EL (cell line): ENCODE measurements around the gene P2RY6.
A peak's percentile ranks its signal among the peaks of the same experiment; 100 is the strongest.

Source experiments
- DNase-seq: peaks from one replicate; pipeline ENCODE4 v3.0.0-alpha.2; 2016

Gene P2RY6

DNA sequence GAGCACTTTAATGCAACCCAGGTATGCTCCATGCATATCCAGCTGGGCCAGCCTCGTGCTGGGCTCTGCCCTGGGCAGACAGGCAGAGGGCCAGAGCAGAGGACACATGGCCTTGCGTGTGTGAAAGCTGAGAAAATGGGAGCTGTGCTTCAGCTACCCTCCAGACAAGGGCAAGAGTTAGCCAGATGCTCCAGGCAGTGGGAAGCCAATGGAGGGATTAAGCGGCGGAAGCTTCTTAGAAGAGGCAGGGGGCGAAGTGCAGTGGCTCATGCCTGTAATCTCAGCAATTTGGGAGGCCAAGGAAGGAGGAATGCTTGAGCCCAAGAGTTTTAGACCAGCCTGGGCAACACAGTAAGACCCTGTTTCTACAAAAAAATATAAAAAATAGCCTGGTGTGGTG, 26.1 kb downstream of the P2RY6 start:
- DNase-seq: no peak

DNA sequence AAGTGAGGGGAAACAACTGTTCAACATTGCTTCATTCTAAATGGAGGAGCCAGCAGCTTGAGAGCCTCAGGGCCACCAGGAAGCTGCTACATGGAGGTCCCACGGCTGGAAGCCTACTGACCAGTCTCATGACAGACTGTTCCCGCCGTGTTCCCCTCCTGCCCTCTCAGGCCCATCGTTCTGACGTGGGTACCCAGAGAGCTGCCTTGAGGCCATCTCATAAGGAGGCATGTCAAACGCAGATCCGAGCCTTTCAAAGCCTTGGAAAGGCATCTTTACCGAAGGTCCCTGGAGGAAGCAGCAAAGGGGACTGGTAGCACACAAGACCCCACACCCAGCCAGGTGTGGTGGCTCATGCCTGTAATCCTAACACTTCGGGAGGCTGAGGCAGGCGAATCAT, 27.6 kb downstream of the P2RY6 start:
- no peak for DNase-seq

DNA sequence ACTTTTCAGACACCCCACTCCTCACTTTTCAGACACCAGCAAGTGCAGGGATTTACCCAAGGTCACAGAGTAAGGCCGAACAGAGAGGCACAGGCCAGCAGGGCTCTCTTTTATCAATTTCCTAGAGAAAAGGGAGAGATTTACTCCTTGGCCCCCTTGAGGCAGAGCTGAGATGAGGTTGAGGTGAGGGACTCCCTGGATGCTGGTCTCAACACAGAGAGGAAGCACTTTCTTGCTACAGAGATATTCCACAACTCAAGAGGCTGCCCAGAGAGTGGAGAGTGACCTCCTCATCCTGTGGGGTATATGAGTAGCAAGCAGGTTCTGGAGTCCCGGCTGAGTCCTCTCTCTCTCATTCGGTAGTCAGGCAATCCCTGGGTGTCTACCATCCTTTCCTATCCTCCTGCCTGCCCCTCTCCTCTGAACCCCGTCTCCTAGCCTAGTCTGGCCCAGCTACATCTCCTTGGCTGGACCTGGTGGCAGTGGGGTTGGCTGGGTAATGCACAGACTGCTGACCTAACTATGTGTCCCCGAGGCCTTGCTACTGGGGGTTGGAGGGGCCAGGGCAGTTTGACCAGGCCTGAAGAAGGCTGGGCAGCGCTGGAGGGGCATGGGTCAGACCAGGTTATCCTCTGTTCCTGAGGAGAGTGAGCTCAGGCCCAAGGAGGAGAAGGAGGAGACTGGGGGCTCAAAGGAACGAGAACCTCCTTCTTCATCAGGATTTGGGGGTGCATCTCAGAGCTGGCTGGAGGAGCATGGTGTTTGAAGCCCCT, 34.1 kb downstream of the P2RY6 start:
- no peak for DNase-seq

DNA sequence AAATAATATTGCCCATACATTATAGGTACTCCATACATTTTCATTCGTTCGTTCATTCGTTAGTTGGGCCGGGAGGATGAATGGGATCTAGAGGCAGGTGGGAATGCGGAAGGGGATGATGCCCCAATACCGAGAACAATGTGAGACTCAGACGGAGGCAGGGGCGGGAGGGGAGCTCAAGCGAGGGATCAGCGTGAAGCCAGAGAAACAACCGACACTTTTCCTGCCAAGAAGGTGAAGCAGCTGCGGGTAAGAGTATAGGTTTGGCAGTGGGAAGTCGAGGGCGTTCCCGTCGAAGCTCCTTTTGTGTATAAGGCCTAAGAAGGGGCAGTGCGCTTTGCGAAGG, 34.8 kb downstream of the P2RY6 start:
- DNase-seq: no peak

DNA sequence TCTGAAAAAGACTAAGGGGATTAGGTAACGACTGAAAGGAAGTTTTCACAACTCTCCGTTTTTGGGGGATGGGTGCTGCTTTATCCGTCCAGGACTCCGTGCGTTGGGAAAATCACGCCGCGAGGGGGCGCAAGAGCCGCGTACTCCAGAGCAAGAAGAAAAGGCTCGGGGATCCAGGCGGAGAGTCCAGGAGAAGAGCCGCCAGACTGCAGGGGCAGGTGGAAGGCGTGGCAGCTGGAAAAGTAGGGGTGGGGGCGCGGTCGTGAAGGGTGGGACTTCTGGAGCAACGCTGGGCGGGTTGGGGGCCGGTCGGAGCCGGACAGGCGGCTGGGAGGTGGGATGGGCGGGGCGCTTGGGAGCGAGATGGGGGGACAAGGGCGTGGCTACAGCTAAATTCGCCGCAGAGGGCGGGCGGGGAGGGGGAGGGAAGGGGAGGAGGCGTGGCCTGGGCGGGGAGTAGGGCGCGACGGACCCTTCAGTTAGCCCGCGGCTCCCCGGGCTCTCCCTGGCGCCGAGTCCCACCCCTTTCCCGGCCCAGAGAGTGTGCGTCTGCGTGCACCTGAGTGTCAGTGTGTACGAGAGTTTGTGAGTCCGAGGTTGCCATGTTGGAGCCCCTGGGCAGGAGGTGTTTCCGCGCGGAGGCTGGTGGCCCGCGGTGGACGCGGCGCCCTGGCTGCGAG, 35.3 kb downstream of the P2RY6 start:
- DNase-seq: peak; percentile 99

DNA sequence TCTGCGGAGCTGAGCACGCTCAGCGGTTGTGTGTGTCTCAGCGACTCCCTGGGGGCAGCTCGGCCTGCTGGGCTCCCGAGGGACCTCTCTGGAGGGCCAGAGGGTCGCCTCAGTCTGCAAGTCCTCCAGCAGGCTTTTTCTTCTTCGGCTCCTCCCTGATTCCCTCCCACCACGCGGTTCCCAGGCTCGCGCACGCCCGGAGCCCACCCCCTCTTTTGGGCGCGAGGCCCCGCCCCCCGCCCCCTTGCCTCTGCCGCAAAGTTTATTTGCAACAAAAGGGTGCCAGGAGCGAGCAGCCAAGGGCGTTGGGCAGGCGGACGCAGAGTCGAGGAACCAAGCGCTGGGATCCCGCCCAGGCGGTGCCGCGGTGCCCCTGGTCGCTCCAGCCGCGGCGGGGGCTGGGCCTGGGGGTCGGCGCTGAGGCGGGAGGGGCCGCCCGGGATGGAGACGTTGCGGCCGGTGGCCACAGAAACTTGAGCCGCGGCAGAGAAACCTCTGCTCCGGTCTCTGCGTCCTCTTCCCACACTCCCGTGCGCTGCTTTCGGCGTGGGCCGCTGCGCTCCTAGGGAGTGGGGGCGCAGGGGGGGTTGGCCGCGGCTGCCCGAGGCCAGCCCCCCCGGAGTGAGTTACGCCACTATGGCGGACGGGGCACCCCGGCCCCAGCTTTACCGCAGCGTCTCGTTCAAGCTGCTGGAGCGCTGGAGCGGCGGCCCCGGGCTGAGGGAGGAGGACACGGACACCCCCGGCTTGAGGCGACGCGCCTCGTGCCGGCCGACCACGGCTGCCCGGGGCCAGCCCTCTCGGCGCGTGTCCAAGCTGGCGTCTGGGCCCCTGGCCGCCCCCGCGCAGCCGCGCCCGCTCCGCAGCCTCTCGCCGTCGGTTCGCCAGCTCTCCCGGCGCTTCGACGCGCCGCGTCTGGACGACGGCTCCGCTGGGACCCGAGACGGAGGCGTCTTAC, 36.1 kb downstream of the P2RY6 start, which contains the start of gene ARHGEF17:
Gene ARHGEF17 (plus strand): TSS at position 274 of the 958 bp plus-strand sequence. CDS start 363 bp downstream, at position 637.
- peak; percentile 85 for DNase-seq

DNA sequence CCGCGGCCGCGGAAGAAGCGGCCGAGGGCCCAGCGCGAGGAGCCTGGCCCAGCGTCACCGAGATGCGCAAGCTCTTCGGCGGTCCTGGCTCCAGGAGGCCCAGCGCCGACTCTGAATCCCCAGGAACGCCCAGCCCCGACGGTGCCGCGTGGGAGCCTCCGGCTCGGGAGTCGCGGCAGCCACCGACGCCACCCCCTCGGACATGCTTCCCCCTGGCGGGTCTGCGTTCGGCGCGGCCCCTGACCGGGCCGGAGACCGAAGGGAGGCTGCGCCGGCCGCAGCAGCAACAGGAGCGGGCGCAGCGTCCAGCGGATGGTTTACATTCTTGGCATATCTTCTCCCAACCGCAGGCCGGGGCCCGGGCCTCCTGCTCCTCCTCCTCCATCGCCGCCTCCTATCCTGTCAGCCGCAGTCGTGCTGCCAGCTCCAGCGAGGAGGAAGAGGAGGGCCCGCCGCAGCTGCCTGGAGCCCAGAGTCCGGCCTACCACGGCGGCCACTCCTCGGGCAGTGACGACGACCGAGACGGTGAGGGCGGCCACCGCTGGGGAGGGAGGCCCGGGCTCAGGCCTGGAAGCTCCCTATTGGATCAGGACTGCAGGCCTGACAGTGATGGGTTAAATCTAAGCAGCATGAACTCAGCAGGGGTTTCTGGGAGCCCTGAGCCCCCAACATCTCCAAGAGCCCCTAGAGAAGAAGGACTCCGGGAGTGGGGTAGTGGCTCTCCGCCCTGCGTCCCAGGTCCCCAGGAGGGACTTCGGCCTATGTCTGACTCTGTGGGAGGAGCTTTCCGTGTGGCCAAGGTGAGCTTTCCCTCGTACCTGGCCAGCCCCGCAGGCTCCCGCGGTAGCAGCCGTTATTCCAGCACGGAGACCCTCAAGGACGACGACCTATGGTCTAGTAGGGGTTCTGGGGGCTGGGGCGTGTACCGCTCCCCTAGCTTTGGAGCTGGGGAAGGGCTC, 37.1 kb downstream of the P2RY6 start:
- DNase-seq: peak; percentile 99

DNA sequence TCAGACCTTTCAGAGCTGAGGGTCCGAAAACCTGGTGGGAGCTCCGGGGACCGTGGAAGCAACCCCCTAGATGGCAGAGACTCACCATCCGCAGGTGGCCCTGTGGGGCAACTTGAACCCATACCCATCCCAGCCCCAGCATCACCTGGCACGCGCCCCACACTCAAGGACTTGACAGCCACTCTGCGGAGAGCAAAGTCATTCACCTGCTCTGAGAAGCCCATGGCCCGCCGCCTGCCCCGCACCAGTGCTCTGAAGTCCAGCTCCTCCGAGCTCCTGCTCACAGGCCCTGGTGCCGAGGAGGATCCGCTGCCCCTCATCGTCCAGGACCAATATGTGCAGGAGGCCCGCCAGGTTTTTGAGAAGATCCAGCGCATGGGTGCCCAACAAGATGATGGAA, 37.9 kb downstream of the P2RY6 start:
- DNase-seq: no peak

DNA sequence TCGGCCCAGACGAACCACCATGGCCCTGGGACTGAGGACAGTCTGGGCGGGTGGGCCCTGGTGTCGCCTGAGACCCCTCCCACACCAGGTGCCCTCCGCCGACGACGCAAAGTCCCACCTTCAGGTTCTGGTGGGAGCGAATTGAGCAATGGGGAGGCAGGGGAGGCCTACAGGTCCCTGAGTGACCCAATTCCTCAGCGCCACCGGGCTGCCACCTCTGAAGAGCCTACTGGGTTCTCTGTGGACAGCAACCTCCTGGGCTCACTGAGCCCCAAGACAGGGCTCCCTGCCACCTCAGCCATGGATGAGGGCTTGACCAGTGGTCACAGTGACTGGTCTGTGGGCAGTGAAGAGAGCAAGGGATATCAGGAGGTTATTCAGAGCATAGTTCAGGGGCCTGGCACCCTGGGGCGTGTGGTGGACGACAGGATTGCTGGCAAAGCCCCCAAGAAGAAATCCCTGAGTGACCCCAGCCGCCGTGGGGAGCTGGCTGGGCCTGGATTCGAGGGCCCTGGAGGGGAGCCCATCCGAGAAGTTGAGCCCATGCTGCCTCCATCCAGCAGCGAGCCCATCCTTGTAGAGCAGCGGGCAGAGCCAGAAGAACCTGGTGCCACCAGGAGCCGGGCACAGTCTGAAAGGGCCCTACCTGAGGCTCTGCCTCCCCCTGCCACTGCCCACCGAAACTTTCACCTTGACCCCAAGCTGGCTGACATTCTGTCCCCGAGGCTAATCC, 38.7 kb downstream of the P2RY6 start:
- DNase-seq: no peak

DNA sequence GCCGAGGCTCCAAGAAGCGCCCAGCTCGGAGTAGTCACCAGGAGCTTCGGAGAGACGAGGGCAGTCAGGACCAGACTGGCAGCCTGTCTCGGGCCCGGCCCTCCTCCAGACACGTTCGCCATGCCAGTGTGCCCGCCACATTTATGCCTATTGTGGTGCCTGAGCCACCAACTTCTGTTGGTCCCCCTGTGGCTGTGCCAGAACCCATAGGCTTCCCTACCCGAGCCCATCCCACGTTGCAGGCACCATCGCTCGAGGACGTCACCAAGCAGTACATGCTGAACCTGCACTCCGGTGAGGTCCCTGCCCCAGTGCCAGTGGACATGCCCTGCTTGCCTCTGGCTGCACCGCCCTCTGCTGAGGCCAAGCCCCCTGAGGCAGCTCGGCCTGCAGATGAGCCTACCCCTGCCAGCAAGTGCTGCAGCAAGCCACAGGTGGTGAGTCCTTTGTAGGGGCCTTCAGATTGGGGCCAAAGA, 39.3 kb downstream of the P2RY6 start:
- no peak for DNase-seq

DNA sequence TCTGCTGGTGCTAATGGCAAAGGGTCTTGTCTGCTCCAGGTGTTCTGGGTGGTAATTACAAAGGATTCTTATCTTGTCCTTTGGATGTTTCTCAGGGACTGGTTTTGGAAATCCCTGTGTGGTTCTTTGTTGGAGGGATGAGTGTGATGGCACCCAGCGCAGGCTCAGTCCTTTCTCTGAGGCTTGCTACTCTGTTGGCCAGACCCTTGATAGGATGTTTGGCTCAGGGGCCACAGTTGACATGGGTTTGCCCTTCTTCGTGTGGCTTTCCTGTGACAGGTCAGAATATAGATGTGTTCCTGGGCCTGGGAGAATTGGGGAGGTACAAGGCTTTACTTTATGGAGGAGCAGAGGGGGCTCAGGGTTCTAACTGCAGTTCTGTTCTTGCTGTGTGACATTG, 39.9 kb downstream of the P2RY6 start:
- DNase-seq: no peak

DNA sequence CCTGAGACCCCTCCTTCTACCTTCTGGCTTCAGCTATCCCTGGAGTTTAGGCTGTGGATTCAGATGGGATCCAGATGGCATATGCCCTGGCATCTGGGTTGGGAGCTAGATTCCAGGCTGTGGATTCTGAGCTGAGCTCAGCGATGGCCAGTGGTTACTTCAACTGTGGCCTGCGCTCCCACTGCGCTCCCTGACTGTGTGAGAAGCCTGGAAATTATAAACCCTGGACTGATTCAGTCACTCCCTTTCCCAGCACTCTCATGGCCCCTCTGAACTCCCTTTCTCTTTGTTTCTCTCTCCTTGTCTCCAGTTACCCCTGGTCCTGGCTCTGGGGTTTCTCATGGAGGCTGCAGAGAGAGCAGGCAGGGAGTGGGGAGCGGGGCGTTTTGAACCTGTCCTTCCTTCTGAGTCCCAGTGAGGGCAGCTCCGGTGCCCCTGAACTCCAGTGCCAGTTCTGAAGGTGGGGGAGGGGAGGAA, 40.8 kb downstream of the P2RY6 start:
- DNase-seq: peak; percentile 68

DNA sequence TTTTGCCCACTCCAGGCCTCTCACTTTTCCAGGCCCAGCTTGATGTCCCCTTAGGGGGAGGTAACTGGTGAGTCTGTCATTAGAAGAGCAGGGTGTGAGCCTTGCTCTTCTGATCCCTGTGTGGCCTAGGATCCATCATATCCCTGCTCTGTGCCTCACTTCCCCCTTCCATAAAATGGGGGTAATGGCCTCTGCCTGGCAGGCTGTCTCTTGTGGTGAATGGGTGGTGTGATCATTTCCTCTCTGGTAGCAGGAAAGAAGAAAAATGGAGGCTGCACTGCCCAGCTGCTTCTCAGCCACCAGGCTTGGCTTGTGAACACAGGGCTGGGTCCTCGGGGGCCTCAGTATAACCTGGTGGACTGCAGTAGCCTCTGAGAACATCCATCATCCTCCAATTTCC, 41.5 kb downstream of the P2RY6 start:
- peak; percentile 32 for DNase-seq

DNA sequence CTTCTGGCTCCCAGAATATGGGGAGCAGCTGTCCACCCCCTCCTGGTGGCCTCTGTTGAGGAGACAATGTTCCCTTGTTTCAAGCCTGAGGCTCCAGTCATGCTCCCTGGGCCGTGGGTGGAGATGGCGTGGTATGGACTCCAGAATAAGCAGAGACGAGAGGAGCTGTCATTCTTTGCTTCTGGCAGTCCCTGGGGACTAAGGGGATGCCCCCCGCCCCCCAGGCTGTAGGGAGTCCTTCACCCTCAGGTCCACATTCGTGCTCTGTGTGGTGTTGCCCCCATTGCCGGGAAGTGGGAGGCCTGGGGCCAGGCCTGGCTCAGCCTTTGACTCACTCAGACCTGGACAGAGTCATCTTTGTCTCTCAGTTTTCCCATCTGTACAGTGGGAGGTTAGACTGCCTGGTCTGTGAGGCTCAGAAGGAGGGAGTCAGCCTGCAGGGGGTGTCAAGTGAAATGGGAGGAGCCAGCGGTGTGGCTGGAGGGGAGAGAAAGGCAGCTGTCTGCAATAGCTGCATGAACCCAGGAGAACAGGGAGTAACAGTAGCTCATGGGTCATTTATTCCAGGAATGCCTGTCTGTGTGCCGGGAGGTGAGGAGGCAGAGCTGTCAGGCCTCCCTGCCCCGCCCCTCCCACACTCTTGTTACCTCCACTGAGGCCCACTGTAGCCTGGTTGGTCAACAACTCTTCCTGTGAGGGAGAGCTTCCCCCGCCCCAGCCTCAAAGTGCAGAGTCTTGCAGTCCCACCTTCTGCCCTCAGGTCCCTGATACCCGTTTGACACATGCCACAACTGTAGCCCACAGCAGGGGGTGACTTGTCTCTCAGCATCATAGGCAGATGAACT, 42.2 kb downstream of the P2RY6 start:
- DNase-seq: peak; percentile 92

DNA sequence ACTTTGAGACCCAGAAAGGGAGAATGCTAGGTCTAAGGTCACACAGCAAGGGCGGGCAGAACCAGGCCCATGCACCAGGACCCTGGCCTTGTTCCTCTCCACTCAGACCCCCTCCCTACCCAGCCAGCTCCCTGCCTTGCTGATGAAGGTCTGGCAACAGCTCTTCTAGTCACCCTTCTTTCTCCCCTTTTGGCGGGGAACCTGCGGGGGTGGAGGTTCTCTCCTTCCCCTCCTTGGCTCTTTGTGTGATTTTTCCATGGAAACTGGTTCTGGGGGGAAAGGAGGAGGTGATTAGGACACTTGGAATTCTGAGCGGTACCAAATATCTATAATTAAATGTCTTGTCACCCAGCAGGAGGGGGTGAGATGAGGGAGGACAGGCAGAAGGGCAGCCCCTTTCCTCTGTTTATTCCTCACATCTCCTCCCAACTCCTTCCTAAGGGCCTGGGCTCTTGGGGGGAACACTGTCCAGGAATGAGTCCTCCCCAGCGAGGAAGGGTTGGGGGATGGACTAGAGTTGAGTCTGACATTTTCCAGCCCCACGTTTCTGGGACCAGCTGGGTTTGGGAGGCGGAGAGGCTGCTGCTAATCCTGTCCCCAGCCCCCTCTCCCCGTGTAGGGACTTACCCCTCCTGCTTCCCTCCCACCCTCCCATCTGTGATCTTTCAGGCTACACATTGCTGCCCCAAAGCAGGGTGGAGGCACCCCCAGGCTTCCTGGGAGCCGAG, 43.3 kb downstream of the P2RY6 start:
- peak; percentile 25 for DNase-seq

DNA sequence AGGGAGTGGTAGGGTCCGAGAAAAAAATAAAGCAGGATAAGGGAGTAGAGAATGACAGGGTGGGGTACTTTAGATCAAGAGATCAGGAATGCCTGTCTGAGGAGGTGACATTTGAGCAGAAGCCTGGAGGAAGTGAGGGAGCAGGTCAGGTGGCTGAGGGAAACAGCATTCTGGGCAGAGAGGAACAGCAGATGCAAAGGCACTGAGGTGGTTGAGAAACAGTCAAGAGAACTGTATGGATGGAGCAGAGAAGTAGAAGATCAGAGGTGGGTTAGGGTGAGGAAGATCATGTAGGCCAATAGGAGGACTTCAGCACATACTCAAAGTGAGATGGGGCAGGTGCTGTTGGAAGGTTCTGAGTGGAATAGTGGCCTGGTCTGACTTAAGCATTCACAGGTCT, 44.3 kb downstream of the P2RY6 start:
- DNase-seq: no peak

DNA sequence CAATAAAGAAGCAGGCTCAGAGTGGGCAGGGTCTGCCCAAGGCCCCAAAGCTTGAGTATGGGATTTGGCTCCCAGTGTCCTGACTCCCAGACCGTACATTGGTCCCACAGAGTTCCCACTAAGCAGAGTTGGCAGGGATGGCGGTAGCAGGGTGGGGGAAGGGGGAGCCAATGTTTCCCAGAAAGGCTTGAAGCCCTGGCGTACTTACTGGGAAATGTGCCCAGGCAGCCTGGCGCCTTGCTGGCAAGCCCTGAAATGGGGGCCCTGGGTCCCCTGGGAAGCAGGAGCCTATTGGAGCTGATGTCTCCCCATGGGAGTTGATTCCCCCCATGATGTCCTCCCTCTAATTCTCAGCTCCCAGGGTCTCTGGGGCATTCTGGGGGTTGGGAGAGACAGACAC, 45.2 kb downstream of the P2RY6 start:
- no peak for DNase-seq

DNA sequence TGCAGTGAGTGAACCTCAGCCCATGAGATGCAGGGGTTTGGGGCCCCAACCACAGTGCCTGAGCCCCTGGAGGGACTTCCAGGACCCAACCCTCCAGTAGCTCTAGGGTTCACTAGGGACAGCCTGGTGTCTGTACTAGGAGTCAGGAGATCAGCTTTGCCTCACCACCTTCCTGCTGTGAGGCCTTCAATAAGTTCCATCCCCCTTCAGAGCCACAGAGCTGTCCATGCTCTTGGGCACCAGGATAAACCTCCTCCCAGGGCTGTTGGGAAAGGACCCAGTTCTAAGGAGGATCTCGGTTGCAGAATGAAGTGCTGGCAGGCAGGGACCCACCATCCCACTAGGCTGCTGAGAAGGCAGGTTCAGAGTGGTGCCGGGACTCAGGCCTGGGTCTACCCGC, 45.7 kb downstream of the P2RY6 start:
- no peak for DNase-seq

DNA sequence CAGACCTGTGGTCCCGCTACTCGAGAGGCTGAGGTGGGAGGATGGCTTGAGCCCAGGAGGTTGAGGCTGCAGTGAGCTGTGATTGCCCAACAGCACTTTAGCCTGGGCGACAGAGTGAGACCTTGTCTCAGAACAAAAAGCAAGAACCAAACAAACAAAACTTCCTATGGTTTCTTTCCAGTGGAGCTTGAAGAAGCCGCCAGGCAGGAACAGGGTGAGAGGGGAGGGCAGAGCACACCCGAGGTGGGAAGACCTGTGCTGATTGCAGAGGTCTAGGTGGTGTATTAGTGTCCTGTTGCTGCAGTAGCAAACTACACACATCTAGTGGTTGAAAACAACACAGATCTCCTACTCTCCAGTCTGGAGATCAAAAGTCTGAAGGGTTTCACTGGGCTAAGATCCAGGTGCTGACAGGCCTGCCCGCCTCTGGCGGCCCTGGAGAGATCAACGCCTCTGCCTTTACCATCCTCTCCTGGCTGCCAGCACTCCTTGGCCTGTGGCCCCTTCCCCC, 46.4 kb downstream of the P2RY6 start:
- DNase-seq: no peak
